ENCODE results near the gene SEPTIN7. TPM values are rescaled to one million over a fixed set of nuclear protein-coding genes. Genes with fewer than 3 reads are reported as not detected.

SEPTIN7 gene
- total RNA-seq, 1 donor from 2014 or later: 560 TPM

- H3K9me3 Mint-ChIP-seq: no peaks in the 10 kb centered on the region
Measured at GRCh38 chr7:35848725-35849124, 47.9 kb downstream of the SEPTIN7 start.

GRCh38 chr7:35849158-35849831 is 48.4 kb downstream of the SEPTIN7 start:
- H3K4me1 ChIP-seq: no peaks in the 10 kb centered on the region
- H3K79me2 ChIP-seq (ENCODE audit: low read depth): peaks cover 82% of the 10 kb centered on the region
- peaks cover 4% of the 10 kb centered on the region for H3K4me1 Mint-ChIP-seq
- no peak overlapping the region for H3K27ac ChIP-seq
- H3K27me3 Mint-ChIP-seq (ENCODE audit: insufficient read depth, low read depth): no peaks in the 10 kb centered on the region
- H4K20me1 ChIP-seq (ENCODE audit: low read depth): peaks cover 15% of the 10 kb centered on the region
- H3K36me3 Mint-ChIP-seq: peaks cover 54% of the 10 kb centered on the region
- no peaks in the 10 kb centered on the region for H3K27me3 ChIP-seq
- H3F3A ChIP-seq (ENCODE audit: low read depth): peaks cover 6% of the 10 kb centered on the region
- H2AFZ ChIP-seq (replicated peaks): no peak overlapping the region
- TF ChIP-seq CTCF (IDR thresholded peaks at IDR 0.05) (peak; percentile 25), EZH2phosphoT487 (IDR thresholded peaks at IDR 0.05) (no peak), EZH2 (IDR thresholded peaks at IDR 0.05) (no peak)
- H3K4me3 Mint-ChIP-seq: no peak overlapping the region
- no peak overlapping the region for H3K4me3 ChIP-seq
- DNase-seq (ENCODE audit: low spot score): peak; percentile 16
- no peaks in the 10 kb centered on the region for H3K36me3 ChIP-seq
- no peak overlapping the region for H3K27ac Mint-ChIP-seq
- no peak overlapping the region for H3K4me2 ChIP-seq
- no peaks in the 10 kb centered on the region for H3K9me3 ChIP-seq (ENCODE audit: low read depth)
- H3K9me3 Mint-ChIP-seq: no peaks in the 10 kb centered on the region
- H3K9ac ChIP-seq: no peak overlapping the region

More at GRCh38 chr7:35848725-35849124, 47.9 kb downstream of the SEPTIN7 start:
- Mint-ChIP-seq H3K4me1 (peaks cover 4% of the 10 kb centered on the region), H3K4me3 (no peak overlapping the region), H3K27ac (no peak overlapping the region), H3K36me3 (peaks cover 54% of the 10 kb centered on the region), H3K27me3 (ENCODE audit: insufficient read depth, low read depth) (no peaks in the 10 kb centered on the region)
- Histone ChIP-seq H3K27me3 (no peaks in the 10 kb centered on the region), H3K36me3 (no peaks in the 10 kb centered on the region), H2AFZ (replicated peaks) (no peak overlapping the region), H3K4me3 (no peak overlapping the region), H3K27ac (no peak overlapping the region), H3K4me2 (no peak overlapping the region), H4K20me1 (ENCODE audit: low read depth) (peaks cover 15% of the 10 kb centered on the region), H3K79me2 (ENCODE audit: low read depth) (peaks cover 82% of the 10 kb centered on the region), H3F3A (ENCODE audit: low read depth) (peaks cover 6% of the 10 kb centered on the region), H3K9ac (no peak overlapping the region), H3K4me1 (peaks cover 3% of the 10 kb centered on the region), H3K9me3 (ENCODE audit: low read depth) (no peaks in the 10 kb centered on the region)
- DNase-seq (ENCODE audit: low spot score): no peak
- TF ChIP-seq EZH2phosphoT487 (IDR thresholded peaks at IDR 0.05) (no peak), CTCF (IDR thresholded peaks at IDR 0.05) (no peak), EZH2 (IDR thresholded peaks at IDR 0.05) (no peak)

GRCh38 chr7:35849954-35850353 is 49.1 kb downstream of the SEPTIN7 start:
- Histone ChIP-seq H2AFZ (replicated peaks) (no peak overlapping the region), H3K4me1 (no peaks in the 10 kb centered on the region), H3K4me2 (no peak overlapping the region), H3K27me3 (no peaks in the 10 kb centered on the region), H3K9me3 (ENCODE audit: low read depth) (no peaks in the 10 kb centered on the region), H3K79me2 (ENCODE audit: low read depth) (peaks cover 82% of the 10 kb centered on the region), H4K20me1 (ENCODE audit: low read depth) (peaks cover 15% of the 10 kb centered on the region), H3K36me3 (no peaks in the 10 kb centered on the region), H3K27ac (no peak overlapping the region), H3F3A (ENCODE audit: low read depth) (peaks cover 6% of the 10 kb centered on the region), H3K9ac (no peak overlapping the region), H3K4me3 (no peak overlapping the region)
- Mint-ChIP-seq H3K27me3 (ENCODE audit: insufficient read depth, low read depth) (no peaks in the 10 kb centered on the region), H3K4me1 (peaks cover 4% of the 10 kb centered on the region), H3K36me3 (peaks cover 55% of the 10 kb centered on the region), H3K27ac (no peak overlapping the region), H3K9me3 (peaks cover under 1% of the 10 kb centered on the region), H3K4me3 (no peak overlapping the region)
- no peak for DNase-seq (ENCODE audit: low spot score)
- TF ChIP-seq CTCF (IDR thresholded peaks at IDR 0.05) (no peak), EZH2phosphoT487 (IDR thresholded peaks at IDR 0.05) (no peak), EZH2 (IDR thresholded peaks at IDR 0.05) (no peak)

Other genes starting within 250 kb of the SEPTIN7 start
- 37.8 and 43.7 TPM in 2 replicates for gene HERPUD2, start 105.9 kb upstream of the SEPTIN7 start, total RNA-seq (ENCODE audit: low replicate concordance)

All from neural progenitor cell (in vitro differentiated cells).